IMR-90 (cell line): ENCODE data around the gene SLC25A3. TPM values are rescaled to one million over a fixed set of nuclear protein-coding genes. Genes with fewer than 3 reads are reported as not detected.

Experiments
- ATAC-seq: fragments of 200-7000 bp; cut with Tn5 transposase; 2 replicates; pipeline ENCODE4 v1.9.1; 2020; ENCODE audit warnings: low read depth, mild to moderate bottlenecking, moderate library complexity
- BruUV-seq: library from RNA; stranded (reverse); fragments of 400-500 nt; replicated peaks from 2 replicates; lab custom pipeline; 2021; lab: Mats Ljungman, UMichigan
- CTCF ChIA-PET: fragments of 300-600 bp; formaldehyde crosslinking; extraction: SDS; loops from one replicate; lab custom pipeline; 2021; ENCODE audit warnings: antibody characterized with exemption; lab: Yijun Ruan, JAX
- POLR2A ChIA-PET: fragments of 300-600 bp; sonication (Branson Sonifier 250); formaldehyde crosslinking; loops from one replicate; lab custom pipeline; 2022; ENCODE audit warnings: antibody characterized with exemption; ENCODE audit not compliant: unreplicated experiment; lab: Charles Lee
- DNase-seq: peaks from one replicate; pipeline ENCODE4 v3.0.0; 2013
- H2AFZ ChIP-seq: replicated peaks from 2 replicates; pipeline ENCODE3; 2013; ENCODE audit warnings: low read length, mild to moderate bottlenecking; ENCODE audit not compliant: poor library complexity
- H2AK5ac ChIP-seq: 2 replicates; pipeline ENCODE4 v1.6.1; 2013; ENCODE audit warnings: low read depth, low read length, inconsistent platforms
- H2AK9ac ChIP-seq: replicated peaks from 2 replicates; pipeline ENCODE3; 2013; ENCODE audit warnings: mild to moderate bottlenecking, low read depth, low read length, moderate library complexity; ENCODE audit not compliant: poor library complexity
- H2BK120ac ChIP-seq: 2 replicates; pipeline ENCODE4 v1.6.1; 2013; ENCODE audit warnings: low read depth, low read length, inconsistent platforms
- H2BK15ac ChIP-seq: 3 replicates; pipeline ENCODE4 v1.6.1; 2013; ENCODE audit warnings: low read depth, low read length, inconsistent platforms
- H2BK20ac ChIP-seq: 2 replicates; pipeline ENCODE4 v1.6.1; 2013; ENCODE audit warnings: low read depth, mild to moderate bottlenecking, inconsistent platforms, low read length, moderate library complexity
- H2BK5ac ChIP-seq: 2 replicates; pipeline ENCODE4 v1.6.1; 2013; ENCODE audit warnings: mild to moderate bottlenecking, low read depth, low read length, inconsistent platforms; ENCODE audit not compliant: poor library complexity, severe bottlenecking
- H3K14ac ChIP-seq: replicated peaks from 2 replicates; pipeline ENCODE4 v1.6.1; 2013; ENCODE audit warnings: low read depth, low read length, inconsistent platforms
- H3K18ac ChIP-seq: 2 replicates; pipeline ENCODE4 v1.6.1; 2013; ENCODE audit warnings: low read depth, low read length, control low read depth
- H3K23ac ChIP-seq: 2 replicates; pipeline ENCODE4 v1.6.1; 2013; ENCODE audit warnings: low read depth, low read length, inconsistent platforms
- H3K27ac ChIP-seq: 2 replicates; pipeline ENCODE4 v1.5.1; 2013; ENCODE audit warnings: mild to moderate bottlenecking, control low read depth, low read length; ENCODE audit not compliant: insufficient read depth
- H3K27me3 ChIP-seq: 2 replicates; pipeline ENCODE4 v1.6.1; 2013; ENCODE audit warnings: low read length; ENCODE audit not compliant: control insufficient read depth, insufficient read depth
- H3K36me3 ChIP-seq: 2 replicates; pipeline ENCODE4 v1.6.1; 2013; ENCODE audit warnings: low read length, mixed read lengths; ENCODE audit not compliant: control insufficient read depth, insufficient read depth
- H3K4ac ChIP-seq: 2 replicates; pipeline ENCODE4 v1.6.1; 2013; ENCODE audit warnings: low read depth, low read length, inconsistent platforms
- H3K4me1 ChIP-seq: 2 replicates; pipeline ENCODE4 v1.6.1; 2013; ENCODE audit warnings: low read length, mixed read lengths; ENCODE audit not compliant: control insufficient read depth, insufficient read depth
- H3K4me2 ChIP-seq: 2 replicates; pipeline ENCODE4 v1.6.1; 2013; ENCODE audit warnings: low read depth, mild to moderate bottlenecking, control low read depth, low read length, moderate library complexity
- H3K4me3 ChIP-seq: 2 replicates; pipeline ENCODE4 v1.5.1; 2013; ENCODE audit warnings: low read depth, mild to moderate bottlenecking, control low read depth, low read length, moderate library complexity; ENCODE audit not compliant: insufficient read depth
- H3K56ac ChIP-seq: 2 replicates; pipeline ENCODE4 v1.6.1; 2013; ENCODE audit warnings: low read length, inconsistent platforms; ENCODE audit not compliant: insufficient read depth; ENCODE audit errors: extremely low read depth
- H3K79me1 ChIP-seq, 2 experiments: 2 replicates each; pipeline ENCODE4 v1.6.1; 2013; ENCODE audit warnings: low read length in 2 of 2, inconsistent platforms in 1 of 2, low read depth in 1 of 2
- H3K9ac ChIP-seq: 2 replicates; pipeline ENCODE4 v1.6.1; 2013; ENCODE audit warnings: low read depth, low read length, control low read depth
- H3K9me1 ChIP-seq: 2 replicates; pipeline ENCODE4 v1.6.1; 2013; ENCODE audit warnings: low read length, inconsistent platforms; ENCODE audit not compliant: insufficient read depth
- H3K9me3 ChIP-seq: 2 replicates; pipeline ENCODE4 v1.6.1; 2013; ENCODE audit warnings: low read length; ENCODE audit not compliant: control insufficient read depth, insufficient read depth
- H4K20me1 ChIP-seq: 2 replicates; pipeline ENCODE4 v1.6.1; 2013; ENCODE audit warnings: low read length, inconsistent platforms; ENCODE audit not compliant: insufficient read depth
- H4K5ac ChIP-seq: 2 replicates; pipeline ENCODE4 v1.6.1; 2013; ENCODE audit warnings: mild to moderate bottlenecking, low read depth, low read length, control low read depth
- H4K8ac ChIP-seq, 2 experiments: 2 replicates each; pipeline ENCODE4 v1.6.1; 2013; ENCODE audit warnings: low read depth in 2 of 2, low read length in 2 of 2, control low read depth in 1 of 2, inconsistent platforms in 1 of 2
- H4K91ac ChIP-seq: 2 replicates; pipeline ENCODE4 v1.6.1; 2013; ENCODE audit warnings: low read depth, low read length, inconsistent platforms; ENCODE audit not compliant: insufficient read depth
- CEBPB ChIP-seq: IDR thresholded peaks from 2 replicates; pipeline ENCODE4 v1.6.1; 2012; ENCODE audit warnings: low read depth, low read length, improper control_type of control experiment
- FOS ChIP-seq: fragments of 150-350 bp; IDR thresholded peaks from 2 replicates; pipeline ENCODE4 v1.6.1; 2016; ENCODE audit warnings: low read depth, low read length
- MXI1 ChIP-seq: IDR thresholded peaks from 2 replicates; pipeline ENCODE4 v1.6.1; 2012; ENCODE audit warnings: low read depth, mild to moderate bottlenecking, low read length, moderate library complexity, borderline replicate concordance
- SMC3 ChIP-seq: fragments of 150-350 bp; IDR thresholded peaks from 2 replicates; pipeline ENCODE4 v1.6.1; 2016; ENCODE audit warnings: low read depth, mild to moderate bottlenecking, antibody characterized with exemption, low read length, moderate library complexity
- WGBS, 2 experiments: methylation state at CpG; one replicate each; pipeline versions ENCODE4 v1.1.5 to v1.1.7; 2013; ENCODE audit warnings: missing lambda C conversion rate in 2 of 2; ENCODE audit not compliant: insufficient read length in 1 of 2; ENCODE audit errors: extremely low coverage in 2 of 2; 5-methylcytosine and 5-hydroxymethylcytosine counted together
- dilution Hi-C: fragments of 300-500 bp; cut with HindIII; formaldehyde crosslinking; loops from one replicate; pipeline ENCODE4 v1.14.3; 2018; ENCODE audit warnings: low sequenced_read_pairs; ENCODE audit not compliant: unreplicated experiment
- in situ Hi-C: fragments of 300-500 bp; cut with MboI; formaldehyde crosslinking; loops from 3 replicates; pipeline ENCODE4 v1.14.3; 2019; ENCODE audit warnings: low sequenced_read_pairs, inconsistent platforms, mixed read lengths
- intact Hi-C: fragments of 100-400 bp; cut with micrococcal nuclease; formaldehyde crosslinking; loops from 2 replicates; pipeline ENCODE4 v1.10.0; 2022
- polyA plus RNA-seq, 3 experiments: library from polyadenylated mRNA; depleted of rRNA; stranded (reverse); fragments of >200 nt; gene quantifications; 2 replicates each; pipeline ENCODE4 v1.2.3, GENCODE V29; 2012; ENCODE audit warnings: low replicate concordance in 1 of 3
- total RNA-seq: library from RNA; depleted of rRNA; stranded (reverse); fragments of >200 nt; gene quantifications from 2 replicates; pipeline ENCODE4 v1.2.3, GENCODE V29; 2012

Gene SLC25A3
- total and polyA plus RNA-seq, 2 of the 4 experiments (the other 2 are of a cell fraction) = 657 to 861 TPM

GRCh38 chr12:98582093-98582492 lies 11.4 kb upstream of the SLC25A3 start:
- H2BK20ac ChIP-seq = no peak overlapping the region
- H3K27ac ChIP-seq = no peak overlapping the region
- no peaks in the 10 kb centered on the region for H3K9me3 ChIP-seq
- H3K4me1 ChIP-seq = no peaks in the 10 kb centered on the region
- H3K79me1 ChIP-seq = no peaks in the 10 kb centered on the region
- no peaks in the 10 kb centered on the region for H4K20me1 ChIP-seq
- 88% methylated on average over 4 of the region's 6 CpGs; no CpG with 5 or more reads in 1 of the 2 experiments for WGBS, 2 experiments
- no peak overlapping the region for H3K4ac ChIP-seq
- DNase-seq (peak; percentile 58), ATAC-seq (no peak)
- H2BK5ac ChIP-seq = no peak overlapping the region
- CTCF ChIA-PET = interaction anchor here (1.0 kb wide), 1 partner anchor 10 kb away, joined by 4 read pairs; no protein-coding TSS in a partner anchor
- H2AK9ac ChIP-seq = no peak overlapping the region
- TF ChIP-seq SMC3 (no peak), MXI1 (no peak), FOS (no peak), CEBPB (peak; percentile 33; the same call in 1 of the 2 replicates)
- H3K27me3 ChIP-seq = no peaks in the 10 kb centered on the region
- H3K9me1 ChIP-seq = 0 out of 2 replicates have a peak, but pooled peaks cover 1% of the 10 kb centered on the region
- H2AK5ac ChIP-seq = no peak overlapping the region
- H3K4me3 ChIP-seq = no peak overlapping the region
- no peak overlapping the region for H3K4me2 ChIP-seq
- H3K9ac ChIP-seq = no peak overlapping the region
- H3K18ac ChIP-seq = no peak overlapping the region
- in situ Hi-C loops = no loop called here
- intact Hi-C loops = no loop called here
- no peak overlapping the region for H3K14ac ChIP-seq
- no peak overlapping the region for H3K56ac ChIP-seq
- no peaks in the 10 kb centered on the region for H3K36me3 ChIP-seq
- no peak overlapping the region for H4K5ac ChIP-seq
- dilution Hi-C loops = no loop called here
- no peak overlapping the region for H2BK15ac ChIP-seq
- BruUV-seq = no TSS peak
- H3K23ac ChIP-seq = no peak overlapping the region
- H4K8ac ChIP-seq = no peak overlapping the region
- H2BK120ac ChIP-seq = no peak overlapping the region
- H2AFZ ChIP-seq = no peak overlapping the region
- H4K91ac ChIP-seq = no peak overlapping the region
- POLR2A ChIA-PET = no interaction called here
